GM18870 (cell line): Measurements from ENCODE around the gene DOCK1.
"Not testable (repeated sequence)": the region's sequence is repeated elsewhere in the genome, so short reads cannot be mapped to it uniquely, and the experiment has no call there.

Experiments used
- ATAC-seq: cut with Tn5 transposase; IDR thresholded peaks from one replicate; pipeline ENCODE4 v1.9.1; 2021; ENCODE audit warnings: moderate library complexity; ENCODE audit not compliant: unreplicated experiment

Gene DOCK1

DNA sequence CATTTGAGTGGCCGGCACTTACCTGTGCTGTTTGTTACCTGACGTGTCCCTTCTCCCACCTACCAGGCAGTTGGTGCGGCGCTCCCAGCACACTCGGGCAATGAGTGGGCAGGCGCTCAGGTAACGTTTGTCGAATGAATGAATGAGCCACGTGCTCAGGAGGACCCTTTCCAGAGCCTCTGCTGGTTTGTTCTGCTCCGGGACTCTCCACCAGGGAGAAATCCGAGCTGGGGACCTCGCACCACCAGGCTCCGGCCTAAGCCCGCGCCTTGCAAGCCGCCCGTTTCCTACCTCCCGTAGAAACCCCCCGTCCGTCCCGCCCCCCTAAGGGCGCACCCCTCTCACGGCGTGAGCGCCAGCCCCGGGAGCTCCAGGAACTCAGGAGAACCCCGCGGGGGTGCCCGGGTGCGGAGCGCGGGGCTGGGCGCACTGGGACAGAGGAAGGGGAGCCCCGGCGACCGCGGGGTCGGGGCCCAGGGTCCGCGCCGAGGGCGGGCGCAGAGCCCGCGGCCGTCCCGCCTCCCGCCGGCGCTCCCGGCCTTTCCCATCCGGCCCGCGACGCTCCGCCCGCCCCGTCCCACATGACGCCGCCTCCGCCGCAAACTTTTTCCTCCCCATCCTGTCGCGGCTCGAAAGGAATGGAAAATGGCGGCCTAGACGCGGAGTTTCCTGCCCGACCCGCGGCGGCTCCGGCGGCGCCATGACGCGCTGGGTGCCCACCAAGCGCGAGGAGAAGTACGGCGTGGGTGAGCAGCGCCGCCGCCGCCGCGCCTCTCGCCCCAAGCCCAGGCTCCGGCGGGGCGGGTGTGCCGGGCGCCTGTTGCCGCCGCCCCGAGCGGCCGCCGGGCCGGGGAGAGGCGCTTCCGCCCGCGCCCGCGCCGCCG, at the start of gene DOCK1:
TSS of gene DOCK1 (plus strand) at position 611 of the 884 bp plus-strand sequence. CDS start at position 701, 90 bp downstream.
- ATAC-seq, result no peak

- no peak for ATAC-seq
These were observed 47.9 kb upstream of the DOCK1 start for GRCh38 chr10:126857178-126857806.

DNA sequence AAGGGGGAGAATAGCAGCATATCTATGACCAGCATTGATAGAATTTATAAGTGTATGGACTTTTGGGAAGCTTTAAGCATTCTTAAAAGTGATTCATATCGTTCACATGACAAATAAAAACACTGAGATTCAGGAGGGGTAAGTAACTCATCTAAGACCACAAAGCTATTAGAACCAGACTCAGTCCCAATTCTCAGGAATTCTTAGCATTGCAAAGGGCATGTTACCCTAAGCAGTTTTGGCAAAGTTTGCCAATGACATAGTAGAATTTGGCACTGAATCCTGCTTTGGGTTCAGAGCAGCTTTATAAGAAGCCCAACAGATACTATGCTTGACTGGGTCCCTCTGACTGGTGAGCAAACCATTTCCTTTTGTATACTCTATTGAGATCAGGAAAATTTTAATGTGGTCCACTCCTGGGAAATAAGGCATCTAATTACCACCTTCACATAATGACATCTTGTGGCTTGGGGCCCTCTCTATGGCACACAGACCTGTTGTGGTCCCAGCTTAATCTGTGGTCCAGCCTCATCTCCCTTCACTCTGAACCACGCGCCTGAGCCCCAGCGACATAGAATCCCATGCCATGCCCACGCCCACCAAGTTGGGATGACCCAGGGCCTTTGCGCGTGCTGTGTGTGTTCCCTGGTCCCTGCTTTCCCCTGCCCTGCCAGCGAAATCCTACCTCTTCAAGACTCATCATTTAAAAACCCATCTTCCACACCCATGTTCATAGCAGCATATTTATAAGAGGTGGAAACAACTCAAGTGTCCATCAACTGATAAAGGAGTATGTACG, 37.5 kb upstream of the DOCK1 start:
- ATAC-seq, result no peak

DNA sequence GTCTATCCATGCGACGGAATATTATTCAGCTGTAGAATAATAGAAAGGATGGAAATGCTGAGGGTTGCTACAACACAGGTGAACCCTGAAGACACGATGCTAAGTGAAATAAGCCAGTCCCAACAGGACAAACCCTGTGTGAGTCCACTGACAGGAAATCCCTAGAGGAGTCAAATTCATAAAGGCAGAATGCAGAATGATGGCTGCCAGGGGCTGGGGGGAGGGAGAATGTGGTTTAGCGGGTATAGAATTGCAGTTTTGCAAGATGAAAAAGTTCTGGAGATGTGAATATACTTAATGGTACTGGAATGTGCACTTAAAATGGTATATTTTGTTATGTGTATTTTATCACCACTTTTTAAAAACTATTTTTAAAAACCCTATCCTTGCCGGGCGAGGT, 36.9 kb upstream of the DOCK1 start:
- ATAC-seq, result no peak

GRCh38 chr10:126872135-126872534, 33.1 kb upstream of the DOCK1 start:
- ATAC-seq, result no peak

DNA sequence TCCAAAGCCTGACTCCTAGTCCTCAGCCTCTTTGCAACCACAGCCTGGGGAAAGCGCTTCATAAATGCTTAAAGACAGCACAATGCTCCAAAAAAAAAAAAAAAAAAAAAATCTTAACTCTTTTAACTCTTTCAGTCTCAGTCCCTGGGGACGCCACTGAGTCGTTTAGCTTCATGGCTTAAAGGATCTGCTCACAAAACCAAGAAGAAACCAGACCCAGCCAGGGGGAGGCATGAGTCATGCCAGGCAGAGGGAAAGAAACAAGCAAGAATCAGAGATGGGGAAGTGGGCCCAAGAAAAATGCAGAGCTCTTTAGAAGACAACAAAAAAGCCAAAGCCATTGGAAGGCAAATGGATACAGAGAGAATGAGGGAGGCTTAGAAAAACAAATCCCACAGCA, 32.5 kb upstream of the DOCK1 start:
- ATAC-seq, result no peak

- no peak for ATAC-seq
These were observed 28.8 kb upstream of the DOCK1 start for GRCh38 chr10:126876456-126876855.

DNA sequence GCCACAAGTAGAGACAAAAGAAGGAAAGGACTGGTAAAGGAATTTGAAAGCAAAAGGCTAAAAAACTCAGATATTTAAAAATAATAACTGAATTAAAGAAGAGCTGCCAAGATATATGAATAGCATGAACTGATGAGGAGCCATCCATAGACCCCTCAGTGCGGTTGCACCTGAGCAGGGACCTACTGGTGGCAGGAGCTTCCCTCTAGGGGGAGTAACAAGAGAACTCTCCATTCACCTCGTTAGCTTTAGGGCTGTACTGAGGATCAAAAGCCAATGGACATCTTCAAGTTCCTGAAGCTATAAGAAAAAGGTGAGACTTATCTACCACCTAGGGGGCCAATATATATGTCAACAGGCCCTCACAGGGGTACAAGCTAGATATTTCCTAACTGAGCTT, 27.8 kb upstream of the DOCK1 start:
- no peak for ATAC-seq

- no peak for ATAC-seq
These were observed 26.6 kb upstream of the DOCK1 start for GRCh38 chr10:126878594-126878993.

GRCh38 chr10:126880926-126881325, 24.3 kb upstream of the DOCK1 start:
- no peak for ATAC-seq

DNA sequence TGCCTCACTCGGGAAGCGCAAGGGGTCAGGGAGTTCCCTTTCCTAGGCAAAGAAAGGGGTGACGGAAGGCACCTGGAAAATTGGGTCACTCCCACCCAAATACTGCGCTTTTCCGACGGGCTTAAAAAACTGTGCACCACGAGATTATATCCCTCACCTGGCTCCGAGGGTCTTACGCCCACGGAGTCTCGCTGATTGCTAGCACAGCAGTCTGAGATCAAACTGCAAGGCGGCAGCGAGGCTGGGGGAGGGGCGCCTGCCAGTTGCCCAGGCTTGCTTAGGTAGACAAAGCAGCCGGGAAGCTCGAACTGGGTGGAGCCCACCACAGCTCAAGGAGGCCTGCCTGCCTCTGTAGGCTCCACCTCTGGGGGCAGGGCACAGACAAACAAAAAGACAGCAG, 23.2 kb upstream of the DOCK1 start:
- ATAC-seq, result not testable (repeated sequence)

GRCh38 chr10:126888436-126888835, 16.8 kb upstream of the DOCK1 start:
- not testable (repeated sequence) for ATAC-seq

DNA sequence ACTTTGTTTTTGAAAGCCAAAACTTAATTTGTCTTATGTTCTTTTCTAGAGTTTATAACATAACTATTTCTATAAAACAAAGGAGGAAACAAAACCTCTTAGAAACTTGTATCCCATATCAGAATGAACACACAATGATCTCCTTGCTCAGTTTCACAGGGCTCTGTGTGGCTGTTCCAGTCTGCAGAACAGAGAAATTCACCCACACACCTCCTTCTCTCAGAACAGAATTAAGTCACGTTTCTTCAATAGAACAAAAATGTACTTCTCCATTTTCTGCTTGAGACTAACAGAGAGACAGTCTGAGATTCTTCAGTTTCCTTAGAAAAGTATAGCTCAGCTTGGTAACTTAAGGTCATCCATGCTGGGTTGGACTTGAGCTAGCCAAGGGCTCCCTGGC, 15.8 kb upstream of the DOCK1 start:
- ATAC-seq, result no peak

DNA sequence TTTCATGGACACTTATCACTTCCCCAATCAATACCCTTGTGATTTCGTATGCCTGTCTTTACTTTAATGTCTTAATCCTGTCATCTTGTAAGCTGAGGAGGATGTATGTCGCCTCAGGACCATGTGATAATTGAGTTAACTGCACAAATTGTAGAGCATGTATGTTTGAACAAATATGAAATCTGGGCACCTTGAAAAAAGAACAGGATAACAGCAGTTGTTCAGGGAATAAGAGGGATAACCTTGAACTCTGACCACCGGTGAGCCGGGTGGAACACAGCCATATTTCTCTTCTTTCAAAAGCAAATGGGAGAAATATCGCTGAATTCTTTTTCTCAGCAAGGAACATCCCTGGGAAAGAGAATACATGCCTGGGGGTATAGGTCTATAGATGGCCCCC, 14.4 kb upstream of the DOCK1 start:
- ATAC-seq, result not testable (repeated sequence)

- no peak for ATAC-seq
These were observed 12.7 kb upstream of the DOCK1 start for GRCh38 chr10:126892226-126893175.

DNA sequence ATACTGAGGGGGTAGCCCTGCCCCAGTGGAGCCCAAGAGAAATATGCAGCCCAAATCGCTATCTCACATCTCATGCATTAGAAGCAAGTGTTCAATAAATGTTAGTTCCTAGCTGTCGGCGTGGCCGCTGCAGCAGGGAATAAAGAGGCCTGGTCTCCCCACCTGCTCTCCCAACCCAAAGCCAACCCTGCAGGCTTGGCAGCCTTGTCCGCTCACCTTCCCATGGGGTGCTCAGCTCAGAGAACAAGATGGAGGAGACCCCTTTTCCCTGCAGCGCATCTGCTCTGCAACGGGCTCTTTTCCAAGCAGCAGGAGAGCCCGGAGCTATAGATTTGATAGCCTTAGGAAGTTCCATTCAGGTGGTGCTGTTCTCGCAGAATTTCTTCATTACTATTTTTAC, 12.0 kb upstream of the DOCK1 start:
- ATAC-seq, result no peak

GRCh38 chr10:126893841-126894240, 11.4 kb upstream of the DOCK1 start:
- no peak for ATAC-seq

DNA sequence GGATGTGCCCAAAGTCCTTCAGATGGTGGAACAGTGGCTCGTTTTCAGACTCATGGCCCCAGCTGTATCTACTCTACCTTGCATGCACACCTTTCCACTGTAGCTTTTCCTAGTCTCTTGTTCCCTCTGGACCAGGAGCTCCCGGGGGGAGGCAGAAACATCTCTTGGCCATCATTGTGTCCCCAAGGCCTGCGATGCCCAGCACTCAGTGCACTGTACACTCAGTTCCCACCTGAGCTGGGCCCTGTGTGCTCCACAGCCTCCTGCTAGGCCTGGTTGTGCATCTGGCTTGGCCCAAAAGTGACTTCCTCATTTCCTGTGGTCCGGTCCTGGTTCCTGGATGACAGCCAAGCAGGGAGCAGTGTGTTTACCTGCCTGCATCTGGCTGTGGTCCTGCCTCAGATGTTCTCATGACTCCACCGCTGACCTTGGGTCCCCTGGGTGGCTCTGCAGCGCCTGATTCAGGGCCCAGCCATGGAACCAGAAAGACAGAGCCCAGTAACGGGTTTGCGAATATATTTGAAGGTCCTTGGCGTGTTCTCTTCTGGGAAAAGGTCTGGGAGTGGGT, 9.9 kb upstream of the DOCK1 start:
- no peak for ATAC-seq

- ATAC-seq, result no peak
These were observed 6.8 kb upstream of the DOCK1 start for GRCh38 chr10:126898460-126898859.

GRCh38 chr10:126899529-126899928, 5.7 kb upstream of the DOCK1 start:
- not testable (repeated sequence) for ATAC-seq
